Midbrain (tissue), 1 donor: ENCODE results near the gene PCNX3.
A peak's percentile ranks its signal among the peaks of the same experiment; 100 is the strongest.
"Not testable (repeated sequence)": the region's sequence is repeated elsewhere in the genome, so short reads cannot be mapped to it uniquely, and the experiment has no call there.

Experiments
- DNase-seq: peaks from one replicate; lab custom pipeline; 2025; lab: John Stamatoyannopoulos, UW

Gene PCNX3

DNA sequence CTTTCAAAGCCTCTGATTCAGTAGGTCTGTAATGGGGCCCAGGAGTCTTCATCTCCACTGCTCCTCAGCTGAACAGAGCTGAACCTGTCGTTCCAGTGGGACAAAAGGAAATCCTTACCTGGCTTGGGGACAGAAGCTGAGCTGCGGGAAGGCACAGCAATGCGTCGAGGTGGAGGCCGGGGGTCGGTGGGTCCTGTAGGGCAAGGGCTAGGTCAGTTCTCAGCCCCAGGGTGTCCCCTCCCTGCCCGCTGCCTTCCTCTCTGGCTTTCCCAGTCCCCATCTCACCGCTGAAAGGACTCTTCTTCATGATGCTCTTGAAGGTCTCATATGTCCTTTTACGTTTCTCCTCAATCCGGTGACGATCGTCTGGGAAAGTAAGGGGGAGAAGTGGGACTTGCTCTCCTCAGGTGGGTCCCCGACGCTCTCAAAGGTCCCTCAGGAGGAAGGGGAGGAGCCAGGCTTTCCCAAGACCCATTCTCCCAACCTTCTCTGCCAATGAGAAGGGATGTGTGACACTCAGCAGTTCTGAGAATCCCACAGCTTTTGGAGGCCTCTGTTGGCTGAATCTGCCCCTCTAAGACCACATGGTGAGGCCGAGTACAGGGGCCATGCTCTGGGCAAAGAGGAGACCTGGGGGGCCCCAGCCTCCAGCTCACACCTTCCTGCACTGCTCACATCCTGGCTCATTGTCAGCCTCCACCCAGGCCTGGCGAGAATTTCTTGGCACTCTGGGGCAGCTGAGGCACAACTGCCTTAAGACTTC lies 40.2 kb downstream of the PCNX3 start:
- DNase-seq: no peak

DNA sequence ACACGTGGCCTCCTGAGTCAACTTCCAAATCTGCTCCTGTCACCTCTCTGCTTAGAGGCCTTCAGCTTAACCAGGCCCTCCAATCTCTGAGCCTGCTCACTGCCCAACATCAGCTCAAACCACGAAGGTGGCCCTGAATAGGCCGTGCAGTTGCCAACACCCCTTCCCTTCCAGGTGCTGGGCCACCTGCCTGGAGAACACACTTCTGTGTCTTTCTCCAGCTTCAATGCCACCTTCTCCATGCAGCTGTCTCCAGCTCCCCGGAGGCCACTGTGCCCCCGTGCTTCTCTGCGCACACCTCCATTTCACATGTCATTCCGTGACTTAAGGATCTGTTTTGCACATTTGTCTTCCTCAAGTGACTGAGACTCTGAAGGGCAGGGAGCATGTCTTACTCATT lies 41.9 kb downstream of the PCNX3 start:
- DNase-seq: no peak

- no peak for DNase-seq
Measured at GRCh38 chr11:65658174-65659021, 42.8 kb downstream of the PCNX3 start.

GRCh38 chr11:65660038-65660437 lies 44.5 kb downstream of the PCNX3 start:
- no peak for DNase-seq

DNA sequence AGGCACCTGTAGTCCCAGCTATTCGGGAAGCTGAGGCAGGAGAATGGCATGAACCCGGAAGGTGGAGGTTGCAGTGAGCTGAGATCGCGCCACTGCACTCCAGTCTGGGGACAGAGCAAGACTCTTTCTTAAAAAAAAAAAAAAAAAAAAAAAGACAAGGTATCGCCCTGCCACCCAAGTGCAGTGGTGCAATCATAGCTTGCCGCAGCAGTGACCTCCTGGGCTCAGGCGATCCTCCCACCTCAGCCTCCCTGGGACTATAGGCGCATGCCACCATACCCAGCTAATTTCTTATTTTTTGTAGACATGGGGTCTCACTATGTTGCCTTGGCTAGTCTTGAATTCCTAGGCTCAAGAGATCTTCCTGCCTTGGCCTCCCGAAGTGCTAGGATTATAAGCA lies 45.3 kb downstream of the PCNX3 start:
- not testable (repeated sequence) for DNase-seq

GRCh38 chr11:65661599-65662246 lies 46.1 kb downstream of the PCNX3 start:
- no peak for DNase-seq

DNA sequence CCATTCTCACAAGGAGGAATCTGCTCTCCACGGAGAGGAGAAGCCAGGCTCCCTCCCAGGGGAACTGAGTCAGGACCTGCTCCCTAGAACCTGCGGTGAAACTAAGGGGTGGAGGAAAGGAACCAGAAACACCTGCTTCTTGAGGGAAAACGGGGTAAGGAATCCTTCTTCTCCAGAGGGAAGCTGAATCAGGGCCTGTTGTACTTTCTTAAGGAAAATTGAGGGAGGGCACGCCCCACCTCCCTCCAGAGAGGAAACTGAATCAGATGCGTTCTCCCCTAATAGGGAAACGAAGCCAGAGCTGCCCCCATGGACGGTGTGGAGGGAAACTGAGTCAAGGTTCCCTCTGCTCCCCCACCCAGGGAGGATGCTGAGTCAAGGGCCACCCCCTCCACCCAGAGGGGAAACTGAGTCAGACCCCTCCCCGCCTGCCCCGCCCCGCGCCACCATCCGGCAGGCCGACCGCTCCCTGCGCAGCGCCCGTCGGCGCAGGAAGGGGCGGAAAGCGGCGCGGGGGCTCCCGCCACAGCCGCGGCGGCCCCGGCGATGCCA lies 46.7 kb downstream of the PCNX3 start:
- DNase-seq: no peak

DNA sequence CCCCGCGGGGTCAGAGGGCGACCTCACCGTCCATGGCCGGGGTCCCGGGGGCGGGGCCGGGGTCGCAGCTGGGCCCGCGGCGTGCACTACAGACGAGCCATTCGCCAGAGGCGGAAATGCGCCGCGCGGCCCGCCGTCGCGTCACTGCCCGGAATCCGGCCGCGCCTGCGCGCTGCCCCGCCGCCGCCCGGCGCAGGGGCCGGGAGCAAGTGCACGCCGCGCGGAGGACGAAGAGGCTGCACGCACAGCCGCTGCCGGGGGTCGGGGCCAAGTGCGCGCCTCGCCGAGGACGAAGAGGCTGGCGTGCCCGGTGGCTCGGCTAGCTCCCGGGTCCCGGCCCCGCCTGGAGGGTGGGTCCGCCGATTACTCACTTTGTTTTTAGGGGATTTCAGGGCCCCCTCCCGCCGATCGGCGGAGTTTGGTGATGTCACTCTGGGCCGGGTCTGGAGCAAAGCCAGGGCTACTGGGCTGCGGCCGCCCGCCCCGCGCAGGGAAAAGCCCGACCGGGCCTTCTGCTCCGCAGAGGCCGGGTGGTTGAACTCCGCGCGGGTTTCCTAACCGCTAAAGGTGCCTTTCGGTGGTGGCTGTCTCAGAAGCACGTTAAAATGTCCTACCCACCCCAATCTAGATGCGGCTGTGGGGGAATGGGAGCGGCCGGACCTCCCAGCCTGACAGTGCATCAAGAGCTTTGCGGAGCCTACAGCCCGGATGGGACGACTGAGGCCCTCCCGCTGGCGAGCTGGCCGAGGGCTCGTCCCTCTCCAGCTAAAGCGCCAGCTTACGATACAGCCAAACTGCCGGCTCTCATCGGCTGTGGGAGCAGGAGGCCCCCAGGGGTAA lies 47.4 kb downstream of the PCNX3 start, which contains the start of gene RELA:
Gene RELA (minus strand): TSS at position 118 of the 840 bp plus-strand sequence. CDS start 84 bp downstream, at position 34.
- peak; percentile 96 for DNase-seq

DNA sequence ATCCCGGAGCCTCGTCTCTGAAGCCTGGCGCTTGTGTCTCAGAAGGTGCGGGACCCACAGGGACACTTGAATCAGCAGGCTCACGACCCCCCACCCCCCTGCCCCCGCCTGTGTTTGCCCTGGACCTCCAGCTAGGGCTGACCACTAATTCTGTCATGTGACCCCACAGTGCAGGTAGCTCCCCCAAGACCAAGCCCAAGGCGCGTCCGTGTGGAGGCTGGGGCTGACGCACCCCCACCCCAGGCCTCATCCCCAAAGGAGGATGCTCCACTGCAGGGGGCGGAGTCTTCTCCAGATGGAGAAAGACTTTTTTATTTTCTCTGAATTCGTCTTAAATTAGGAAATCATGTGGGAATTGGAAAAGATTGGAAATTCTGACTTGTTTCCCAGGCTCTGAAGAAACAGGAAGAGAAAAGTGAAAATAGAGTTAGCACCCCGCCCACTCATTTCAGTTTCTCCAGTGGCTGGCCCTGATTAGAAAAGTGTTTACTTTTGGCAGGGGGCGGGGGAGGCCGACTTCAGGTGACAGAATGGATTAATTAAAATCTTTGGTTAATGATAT lies 48.1 kb downstream of the PCNX3 start:
- DNase-seq: peak; percentile 64

- no peak for DNase-seq
Measured at GRCh38 chr11:65672180-65672860, 56.7 kb downstream of the PCNX3 start.

DNA sequence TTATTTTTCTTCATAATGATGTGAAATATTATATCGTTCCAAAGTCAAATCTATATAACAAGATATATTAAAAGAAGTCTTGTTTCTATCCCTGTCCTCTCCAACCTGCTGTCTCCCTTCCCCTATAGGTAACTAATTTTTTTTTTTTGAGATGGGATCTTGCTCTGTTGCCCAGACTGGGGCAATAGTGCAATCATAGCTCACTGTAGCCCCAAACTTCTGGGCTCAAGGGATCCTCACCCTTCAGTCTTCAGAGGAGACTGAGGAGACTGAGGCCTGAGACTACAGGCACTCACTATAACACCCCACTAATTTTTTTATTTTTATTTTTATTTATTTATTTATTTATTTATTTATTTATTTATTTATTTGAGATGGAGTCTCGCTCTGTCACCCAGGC lies 57.4 kb downstream of the PCNX3 start:
- DNase-seq: no peak

DNA sequence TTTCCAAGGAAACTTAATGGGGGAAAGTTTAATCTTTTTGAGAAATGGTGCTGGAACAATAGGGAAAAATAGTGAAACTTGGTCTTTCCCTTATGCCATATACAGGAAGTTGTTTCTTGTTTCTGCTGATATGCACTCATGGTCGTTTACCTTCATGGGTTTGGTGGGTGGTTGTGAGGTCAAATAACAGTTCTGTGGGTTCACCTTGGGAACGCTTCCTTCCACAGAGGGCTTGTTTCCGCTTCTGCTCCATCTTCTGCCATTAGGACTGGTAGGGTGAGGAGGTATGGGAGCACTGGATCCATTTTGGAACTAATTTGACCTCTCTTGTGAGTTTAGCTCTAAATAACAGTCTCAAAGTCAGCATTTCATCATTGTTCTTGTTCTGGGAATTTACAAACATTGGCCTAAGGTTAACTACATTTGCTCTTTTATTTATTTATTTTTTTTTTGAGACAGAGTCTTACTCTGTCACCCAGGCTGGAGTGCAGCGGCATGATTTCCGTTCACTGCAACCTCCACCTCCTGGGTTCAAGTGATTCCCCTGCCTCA lies 64.7 kb downstream of the PCNX3 start:
- DNase-seq: no peak

DNA sequence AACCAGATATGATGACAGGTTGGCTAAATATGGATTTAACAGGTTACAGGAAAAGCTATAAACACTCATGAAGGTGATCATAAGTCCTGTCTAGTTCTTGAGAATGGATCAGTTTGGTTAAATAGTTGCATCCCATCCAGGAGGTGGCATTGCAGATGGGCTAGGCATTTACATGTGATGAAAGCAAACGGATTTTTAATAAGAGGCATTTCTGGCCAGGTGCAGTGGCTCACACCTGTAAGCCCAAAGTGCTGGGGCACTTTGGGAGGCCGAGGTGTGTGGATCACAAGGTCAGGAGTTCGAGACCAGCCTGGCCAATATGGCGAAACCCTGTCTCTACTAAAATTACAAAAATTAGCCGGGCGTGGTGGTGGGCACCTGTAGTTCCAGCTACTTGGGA lies 67.9 kb downstream of the PCNX3 start:
- DNase-seq: not testable (repeated sequence)

DNA sequence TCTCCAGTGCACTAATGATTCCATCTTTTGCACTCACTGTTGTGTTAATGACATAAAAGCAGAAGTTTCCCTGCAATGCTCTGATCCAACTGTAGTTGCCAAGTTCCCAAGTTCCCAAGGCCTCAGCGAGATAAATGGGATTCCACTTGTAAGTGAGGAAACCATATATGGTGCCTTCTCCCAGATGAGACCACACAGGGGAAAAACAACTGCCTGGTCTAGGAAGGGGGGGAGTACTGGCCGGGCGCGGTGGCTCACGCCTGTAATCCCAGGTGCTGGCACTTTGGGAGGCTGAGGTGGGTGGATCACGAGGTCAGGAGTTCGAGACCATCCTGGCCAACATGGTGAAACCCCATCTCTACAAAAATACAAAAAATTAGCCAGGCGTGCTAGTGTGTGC lies 70.4 kb downstream of the PCNX3 start:
- no peak for DNase-seq
